Measurements from ENCODE around the gene MAPK10.

- no peak for TF ChIP-seq POLR2AphosphoS5 (IDR thresholded peaks at IDR 0.05; ENCODE audit: borderline replicate concordance, low read depth, low read length)
- TF ChIP-seq EZH2 (IDR thresholded peaks at IDR 0.05), result no peak
- TF ChIP-seq FOXP2 (optimal IDR thresholded peaks at IDR 0.05; ENCODE audit: control extremely low read depth, extremely low read length, insufficient read depth), result no peak
These were observed 3.2 kb downstream of the MAPK10 start for GRCh38 chr4:86356425-86357210.

All from SK-N-MC (cell line).